ENCODE data around the gene HOTAIR.

The HOTAIR gene

GRCh38 chr12:53963434-53964314 lies 11.1 kb downstream of the HOTAIR start:
- Histone ChIP-seq H3K4me2 (ENCODE audit: low read length, poor library complexity, severe bottlenecking) (no peak overlapping the region), H3K9ac (ENCODE audit: low read length) (no peak overlapping the region), H3K27ac (ENCODE audit: low read length, poor library complexity, severe bottlenecking) (no peak overlapping the region), H2BK15ac (ENCODE audit: low read depth, poor library complexity, severe bottlenecking) (no peak overlapping the region), H4K91ac (ENCODE audit: low read length) (no peak overlapping the region), H3K36me3 (ENCODE audit: control insufficient read depth in 1 of 2, insufficient read depth in 2 of 2, low read depth in 1 of 2, low read length in 2 of 2) (no peaks in the 10 kb centered on the region), H3K4ac (ENCODE audit: low read depth in 1 of 2, low read length in 2 of 2) (no peak overlapping the region), H2AFZ (ENCODE audit: low read depth, low read length) (no peak overlapping the region), H2BK5ac (ENCODE audit: low read depth, low read length, poor library complexity, severe bottlenecking) (no peak overlapping the region), H2AK5ac (ENCODE audit: low read length, severe bottlenecking) (no peak overlapping the region), H3K18ac (ENCODE audit: low read depth in 1 of 2, low read length in 2 of 2) (no peak overlapping the region), H2BK120ac (ENCODE audit: low read depth, low read length) (no peak overlapping the region), H3K79me1 (replicated peaks; ENCODE audit: low read length, poor library complexity, severe bottlenecking) (no peaks in the 10 kb centered on the region), H3K14ac (ENCODE audit: low read length in 2 of 2) (no peak overlapping the region), H3K9me3 (ENCODE audit: control insufficient read depth, low read length) (peaks cover 10% of the 10 kb centered on the region), H4K8ac (ENCODE audit: low read length) (no peak overlapping the region), H3K27me3 (ENCODE audit: control insufficient read depth in 1 of 2, insufficient read depth in 1 of 2, low read length in 2 of 2) (peaks cover 100% of the 10 kb centered on the region in 2 experiments), H3K4me1 (ENCODE audit: control insufficient read depth, insufficient read depth, low read depth, low read length) (peaks cover 19% of the 10 kb centered on the region), H3K4me3 (ENCODE audit: insufficient read depth in 1 of 2, low read depth in 1 of 2, low read length in 2 of 2) (no peak overlapping the region), H3K23ac (ENCODE audit: low read length in 2 of 2) (peak overlapping the region in 1 of 2 experiments; percentile 24), H2BK12ac (ENCODE audit: low read length in 2 of 2) (no peak overlapping the region)
- no peak for DNase-seq
- WGBS = 12% methylated on average over 37 of the region's 38 CpGs

- H3K79me1 ChIP-seq (replicated peaks; ENCODE audit: low read length, poor library complexity, severe bottlenecking) = no peaks in the 10 kb centered on the region
- H2BK120ac ChIP-seq (ENCODE audit: low read depth, low read length) = no peak overlapping the region
- H3K4me1 ChIP-seq (ENCODE audit: control insufficient read depth, insufficient read depth, low read depth, low read length) = peaks cover 19% of the 10 kb centered on the region
- H3K18ac ChIP-seq (ENCODE audit: low read depth in 1 of 2, low read length in 2 of 2) = no peak overlapping the region
- no peak overlapping the region for H4K8ac ChIP-seq (ENCODE audit: low read length)
- no peak overlapping the region for H2BK5ac ChIP-seq (ENCODE audit: low read depth, low read length, poor library complexity, severe bottlenecking)
- H3K4ac ChIP-seq (ENCODE audit: low read depth in 1 of 2, low read length in 2 of 2) = no peak overlapping the region
- peaks cover 15% of the 10 kb centered on the region for H3K9me3 ChIP-seq (ENCODE audit: control insufficient read depth, low read length)
- no peak overlapping the region for H2BK15ac ChIP-seq (ENCODE audit: low read depth, poor library complexity, severe bottlenecking)
- no peak overlapping the region for H2AFZ ChIP-seq (ENCODE audit: low read depth, low read length)
- no peak overlapping the region for H3K27ac ChIP-seq (ENCODE audit: low read length, poor library complexity, severe bottlenecking)
- no peak overlapping the region for H3K14ac ChIP-seq (ENCODE audit: low read length in 2 of 2)
- H3K36me3 ChIP-seq (ENCODE audit: control insufficient read depth in 1 of 2, insufficient read depth in 2 of 2, low read depth in 1 of 2, low read length in 2 of 2) = no peaks in the 10 kb centered on the region
- H3K27me3 ChIP-seq (ENCODE audit: control insufficient read depth in 1 of 2, insufficient read depth in 1 of 2, low read length in 2 of 2) = peaks cover 100% of the 10 kb centered on the region in 2 experiments
- no peak overlapping the region for H3K4me2 ChIP-seq (ENCODE audit: low read length, poor library complexity, severe bottlenecking)
- no peak overlapping the region for H3K4me3 ChIP-seq (ENCODE audit: insufficient read depth in 1 of 2, low read depth in 1 of 2, low read length in 2 of 2)
- H2AK5ac ChIP-seq (ENCODE audit: low read length, severe bottlenecking) = no peak overlapping the region
- DNase-seq = no peak
- no peak overlapping the region for H4K91ac ChIP-seq (ENCODE audit: low read length)
- no peak overlapping the region for H2BK12ac ChIP-seq (ENCODE audit: low read length in 2 of 2)
- WGBS = 34% methylated on average over 7 of the region's 7 CpGs
- H3K9ac ChIP-seq (ENCODE audit: low read length) = no peak overlapping the region
- H3K23ac ChIP-seq (ENCODE audit: low read length in 2 of 2) = no peak overlapping the region
These were observed 11.7 kb downstream of the HOTAIR start for GRCh38 chr12:53963005-53963404.

- WGBS = 3% methylated on average over 71 of the region's 72 CpGs
- Histone ChIP-seq H3K27ac (ENCODE audit: low read length, poor library complexity, severe bottlenecking) (no peak overlapping the region), H3K4me1 (ENCODE audit: control insufficient read depth, insufficient read depth, low read depth, low read length) (peaks cover 14% of the 10 kb centered on the region), H2AK5ac (ENCODE audit: low read length, severe bottlenecking) (no peak overlapping the region), H2BK5ac (ENCODE audit: low read depth, low read length, poor library complexity, severe bottlenecking) (no peak overlapping the region), H2BK15ac (ENCODE audit: low read depth, poor library complexity, severe bottlenecking) (no peak overlapping the region), H3K23ac (ENCODE audit: low read length in 2 of 2) (no peak overlapping the region), H4K8ac (ENCODE audit: low read length) (peak overlapping the region; percentile 14), H3K4me2 (ENCODE audit: low read length, poor library complexity, severe bottlenecking) (peak overlapping the region; percentile 32), H3K4me3 (ENCODE audit: insufficient read depth in 1 of 2, low read depth in 1 of 2, low read length in 2 of 2) (peak overlapping the region in 1 of 2 experiments; percentile 34), H3K9me3 (ENCODE audit: control insufficient read depth, low read length) (peaks cover 18% of the 10 kb centered on the region), H2BK12ac (ENCODE audit: low read length in 2 of 2) (no peak overlapping the region), H2AFZ (ENCODE audit: low read depth, low read length) (no peak overlapping the region), H3K18ac (ENCODE audit: low read depth in 1 of 2, low read length in 2 of 2) (no peak overlapping the region), H3K9ac (ENCODE audit: low read length) (no peak overlapping the region), H4K91ac (ENCODE audit: low read length) (no peak overlapping the region), H3K4ac (ENCODE audit: low read depth in 1 of 2, low read length in 2 of 2) (no peak overlapping the region), H3K14ac (ENCODE audit: low read length in 2 of 2) (no peak overlapping the region), H2BK120ac (ENCODE audit: low read depth, low read length) (no peak overlapping the region), H3K36me3 (ENCODE audit: control insufficient read depth in 1 of 2, insufficient read depth in 2 of 2, low read depth in 1 of 2, low read length in 2 of 2) (no peaks in the 10 kb centered on the region), H3K27me3 (ENCODE audit: control insufficient read depth in 1 of 2, insufficient read depth in 1 of 2, low read length in 2 of 2) (peaks cover 100% of the 10 kb centered on the region in 2 experiments), H3K79me1 (replicated peaks; ENCODE audit: low read length, poor library complexity, severe bottlenecking) (no peaks in the 10 kb centered on the region)
- DNase-seq = no peak
These were observed 13.6 kb downstream of the HOTAIR start for GRCh38 chr12:53961025-53961761.

Measured in mesenchymal stem cell (in vitro differentiated cells and primary cell).